ENCODE data around the gene TBC1D28. TPM values are rescaled to one million over a fixed set of nuclear protein-coding genes. Genes with fewer than 3 reads are reported as not detected.
"Not testable (repeated sequence)": the region's sequence is repeated elsewhere in the genome, so short reads cannot be mapped to it uniquely, and the experiment has no call there.

TBC1D28 gene
- total and polyA plus RNA-seq, 2 experiments from 2014 or later = not detected

- H3K4me1 ChIP-seq (ENCODE audit: low read depth); H3K36me3 ChIP-seq; H3K9me3 ChIP-seq (ENCODE audit: low read depth); H3K4me3 ChIP-seq; H3K27ac ChIP-seq; DNase-seq (ENCODE audit: low read depth in 1 of 2, low spot score in 1 of 2): not testable (repeated sequence)
- peaks cover 16% of the 10 kb centered on the region for H3K27me3 ChIP-seq
These were observed 8.0 kb downstream of the TBC1D28 start for GRCh38 chr17:18636237-18636636.

- not testable (repeated sequence) for H3K9me3 ChIP-seq (ENCODE audit: low read depth); H3K36me3 ChIP-seq; H3K27ac ChIP-seq; H3K4me3 ChIP-seq; DNase-seq (ENCODE audit: low read depth in 1 of 2, low spot score in 1 of 2); H3K4me1 ChIP-seq (ENCODE audit: low read depth)
- peaks cover 16% of the 10 kb centered on the region for H3K27me3 ChIP-seq
These were observed 8.4 kb downstream of the TBC1D28 start for GRCh38 chr17:18635773-18636172.

- DNase-seq (ENCODE audit: low read depth in 1 of 2, low spot score in 1 of 2) = peak in 1 of 2 donors; percentile 17
- H3K4me3 ChIP-seq = peak overlapping the region; percentile 14
- H3K4me1 ChIP-seq (ENCODE audit: low read depth); H3K36me3 ChIP-seq; H3K9me3 ChIP-seq (ENCODE audit: low read depth); H3K27ac ChIP-seq: not testable (repeated sequence)
- H3K27me3 ChIP-seq = peaks cover 16% of the 10 kb centered on the region
These were observed 9.5 kb downstream of the TBC1D28 start for GRCh38 chr17:18634550-18635263.

GRCh38 chr17:18626152-18626870 lies 17.9 kb downstream of the TBC1D28 start:
- Histone ChIP-seq H3K4me3 (no peak overlapping the region), H3K36me3 (no peaks in the 10 kb centered on the region), H3K27ac (no peak overlapping the region), H3K9me3 (ENCODE audit: low read depth) (no peaks in the 10 kb centered on the region), H3K27me3 (no peaks in the 10 kb centered on the region), H3K4me1 (ENCODE audit: low read depth) (no peaks in the 10 kb centered on the region)
- no peak for TF ChIP-seq CTCF (IDR thresholded peaks at IDR 0.05; ENCODE audit: low read depth, low read length)
- no peak for DNase-seq (ENCODE audit: low read depth in 1 of 2, low spot score in 1 of 2)

- H3K27ac ChIP-seq; H3K9me3 ChIP-seq (ENCODE audit: low read depth); H3K4me3 ChIP-seq; H3K36me3 ChIP-seq; H3K27me3 ChIP-seq; H3K4me1 ChIP-seq (ENCODE audit: low read depth): not testable (repeated sequence)
- TF ChIP-seq CTCF (IDR thresholded peaks at IDR 0.05; ENCODE audit: low read depth, low read length) = peak; percentile 95
- peak; percentile 67 to 93 for DNase-seq (ENCODE audit: low read depth in 1 of 2, low spot score in 1 of 2)
These were observed 18.6 kb downstream of the TBC1D28 start for GRCh38 chr17:18625509-18626104.

- not testable (repeated sequence) for H3K4me3 ChIP-seq; H3K27me3 ChIP-seq; H3K36me3 ChIP-seq; H3K27ac ChIP-seq; H3K4me1 ChIP-seq (ENCODE audit: low read depth); H3K9me3 ChIP-seq (ENCODE audit: low read depth)
- peak in 1 of 2 donors; percentile 27 for DNase-seq (ENCODE audit: low read depth in 1 of 2, low spot score in 1 of 2)
These were observed 19.2 kb downstream of the TBC1D28 start for GRCh38 chr17:18624862-18625501.

GRCh38 chr17:18617613-18618012 lies 26.6 kb downstream of the TBC1D28 start:
- H3K9me3 ChIP-seq (ENCODE audit: low read depth); H3K36me3 ChIP-seq: not testable (repeated sequence)

GRCh38 chr17:18613016-18613415 lies 31.2 kb downstream of the TBC1D28 start:
- not testable (repeated sequence) for H3K27me3 ChIP-seq; H3K9me3 ChIP-seq (ENCODE audit: low read depth); DNase-seq (ENCODE audit: low read depth in 1 of 2, low spot score in 1 of 2); H3K4me1 ChIP-seq (ENCODE audit: low read depth); H3K36me3 ChIP-seq; H3K27ac ChIP-seq; H3K4me3 ChIP-seq

More at GRCh38 chr17:18617613-18618012, 26.6 kb downstream of the TBC1D28 start:
- not testable (repeated sequence) for H3K4me1 ChIP-seq (ENCODE audit: low read depth); H3K27ac ChIP-seq; H3K27me3 ChIP-seq; DNase-seq (ENCODE audit: low read depth in 1 of 2, low spot score in 1 of 2); H3K4me3 ChIP-seq

- not testable (repeated sequence) for H3K9me3 ChIP-seq (ENCODE audit: low read depth); H3K4me1 ChIP-seq (ENCODE audit: low read depth); H3K27ac ChIP-seq; H3K36me3 ChIP-seq; H3K27me3 ChIP-seq; DNase-seq (ENCODE audit: low read depth in 1 of 2, low spot score in 1 of 2); H3K4me3 ChIP-seq
These were observed 51.1 kb downstream of the TBC1D28 start for GRCh38 chr17:18593138-18593537.
